Measurements from ENCODE around the gene FOXJ1.

- TF ChIP-seq CTCF (IDR thresholded peaks at IDR 0.05) (no peak), POLR2A (IDR thresholded peaks at IDR 0.05) (no peak)
These were observed 23.3 kb upstream of the FOXJ1 start for GRCh38 chr17:76164331-76164730.

Data from body of pancreas (tissue), 4 donors.